Natural killer cell treated with Interleukin-12 subunit alpha and Interleukin-12 subunit beta and Interleukin-15 and Interleukin-18, amount 100 ng/mL, for 72 hours (primary cell): ENCODE data around the gene FLNB. TPM values are rescaled to one million over a fixed set of nuclear protein-coding genes. Genes with fewer than 3 reads are reported as not detected.

ENCODE experiments used
- ATAC-seq, 2 donors: fragments of 150-1000 bp; cut with Tn5 transposase in 1 of 2; sonication (Bioruptor Pico), chemical (Tn5 transposase) in 1 of 2; 2 replicates each; pipeline ENCODE4 v1.10.0; 2021
- DNase-seq: peaks from one replicate; pipeline ENCODE4 v3.0.0; 2022; ENCODE audit warnings: low spot score
- H3K27ac Mint-ChIP-seq, 2 donors: 1 replicate in 1 of 2; 2 replicates in 1 of 2; pipeline ENCODE4 v1.8.0; 2022; ENCODE audit warnings: mixed read lengths in 2 of 2, mild to moderate bottlenecking in 1 of 2, moderate library complexity in 1 of 2
- H3K27me3 Mint-ChIP-seq, 2 donors: 1 replicate in 1 of 2; 2 replicates in 1 of 2; pipeline ENCODE4 v1.8.0; 2022; ENCODE audit warnings: mixed read lengths in 2 of 2
- H3K36me3 Mint-ChIP-seq: one replicate; pipeline ENCODE4 v1.8.0; 2022; ENCODE audit warnings: mixed read lengths
- H3K4me1 Mint-ChIP-seq, 2 donors: 1 replicate in 1 of 2; 2 replicates in 1 of 2; pipeline ENCODE4 v1.8.0; 2022; ENCODE audit warnings: low read depth in 2 of 2, mixed read lengths in 2 of 2, mild to moderate bottlenecking in 1 of 2
- H3K4me3 Mint-ChIP-seq: one replicate; pipeline ENCODE4 v1.8.0; 2022; ENCODE audit warnings: mixed read lengths
- H3K9me3 Mint-ChIP-seq: 2 replicates; pipeline ENCODE4 v1.8.0; 2022; ENCODE audit warnings: mixed read lengths
- total RNA-seq, 2 donors: library from RNA; stranded (reverse); gene quantifications; one replicate each; pipeline ENCODE4 v1.2.3, GENCODE V29; 2022

FLNB gene
- total RNA-seq, 2 donors from 2014 or later, result 5.9 to 15.4 TPM

- Mint-ChIP-seq H3K4me3 (no peak overlapping the region), H3K36me3 (no peaks in the 10 kb centered on the region), H3K9me3 (no peaks in the 10 kb centered on the region), H3K27me3 (peaks cover 0 to 2% of the 10 kb centered on the region in 2 donors), H3K4me1 (no peaks in the 10 kb centered on the region), H3K27ac (no peak overlapping the region)
- no peak for DNase-seq
- ATAC-seq, result no peak
Observed at GRCh38 chr3:57971975-57972374, 36.2 kb upstream of the FLNB start.

GRCh38 chr3:57972531-57973111 is 35.6 kb upstream of the FLNB start:
- Mint-ChIP-seq H3K27me3 (peaks cover 0 to 2% of the 10 kb centered on the region in 2 donors), H3K9me3 (no peaks in the 10 kb centered on the region), H3K4me3 (no peak overlapping the region), H3K4me1 (no peaks in the 10 kb centered on the region), H3K36me3 (no peaks in the 10 kb centered on the region), H3K27ac (no peak overlapping the region)
- ATAC-seq, result no peak
- DNase-seq, result no peak

- H3K4me1 Mint-ChIP-seq, result no peaks in the 10 kb centered on the region
- H3K27ac Mint-ChIP-seq, result no peak overlapping the region
- H3K36me3 Mint-ChIP-seq, result no peaks in the 10 kb centered on the region
- H3K4me3 Mint-ChIP-seq, result no peak overlapping the region
- ATAC-seq (no peak), DNase-seq (no peak)
- H3K9me3 Mint-ChIP-seq, result no peaks in the 10 kb centered on the region
- H3K27me3 Mint-ChIP-seq, result peaks cover 0 to 2% of the 10 kb centered on the region in 2 donors
Observed at GRCh38 chr3:57973715-57974477, 34.3 kb upstream of the FLNB start.

GRCh38 chr3:57974796-57975388 is 33.3 kb upstream of the FLNB start:
- ATAC-seq (no peak), DNase-seq (no peak)
- Mint-ChIP-seq H3K9me3 (no peaks in the 10 kb centered on the region), H3K4me3 (no peak overlapping the region), H3K27me3 (peaks cover 0 to 2% of the 10 kb centered on the region in 2 donors), H3K4me1 (no peaks in the 10 kb centered on the region), H3K27ac (no peak overlapping the region), H3K36me3 (no peaks in the 10 kb centered on the region)

- H3K9me3 Mint-ChIP-seq, result no peaks in the 10 kb centered on the region
- H3K36me3 Mint-ChIP-seq, result no peaks in the 10 kb centered on the region
- ATAC-seq (no peak), DNase-seq (no peak)
- no peak overlapping the region for H3K27ac Mint-ChIP-seq
- no peaks in the 10 kb centered on the region for H3K27me3 Mint-ChIP-seq
- no peak overlapping the region for H3K4me3 Mint-ChIP-seq
- peaks cover 9 to 10% of the 10 kb centered on the region in 2 donors for H3K4me1 Mint-ChIP-seq
Observed at GRCh38 chr3:57977818-57978235, 30.4 kb upstream of the FLNB start.

GRCh38 chr3:57978316-57978715 is 29.9 kb upstream of the FLNB start:
- H3K36me3 Mint-ChIP-seq, result no peaks in the 10 kb centered on the region
- no peaks in the 10 kb centered on the region for H3K27me3 Mint-ChIP-seq
- peaks cover 12 to 15% of the 10 kb centered on the region in 2 donors for H3K4me1 Mint-ChIP-seq
- no peak overlapping the region for H3K27ac Mint-ChIP-seq
- ATAC-seq, result no peak
- no peaks in the 10 kb centered on the region for H3K9me3 Mint-ChIP-seq
- DNase-seq, result no peak
- no peak overlapping the region for H3K4me3 Mint-ChIP-seq

GRCh38 chr3:57980416-57980815 is 27.8 kb upstream of the FLNB start:
- Mint-ChIP-seq H3K9me3 (no peaks in the 10 kb centered on the region), H3K27ac (no peak overlapping the region), H3K4me3 (no peak overlapping the region), H3K36me3 (no peaks in the 10 kb centered on the region), H3K27me3 (no peaks in the 10 kb centered on the region), H3K4me1 (peaks cover 22 to 25% of the 10 kb centered on the region in 2 donors)
- ATAC-seq, result no peak
- DNase-seq, result no peak

- peaks cover 22 to 25% of the 10 kb centered on the region in 2 donors for H3K4me1 Mint-ChIP-seq
- no peaks in the 10 kb centered on the region for H3K36me3 Mint-ChIP-seq
- H3K4me3 Mint-ChIP-seq, result no peak overlapping the region
- no peaks in the 10 kb centered on the region for H3K27me3 Mint-ChIP-seq
- ATAC-seq, result no peak
- DNase-seq, result no peak
- no peak overlapping the region for H3K27ac Mint-ChIP-seq
- no peaks in the 10 kb centered on the region for H3K9me3 Mint-ChIP-seq
Observed at GRCh38 chr3:57981483-57982087, 26.6 kb upstream of the FLNB start.

GRCh38 chr3:57982561-57983243 is 25.5 kb upstream of the FLNB start:
- Mint-ChIP-seq H3K4me3 (no peak overlapping the region), H3K27me3 (no peaks in the 10 kb centered on the region), H3K27ac (peak overlapping the region; percentile 88), H3K36me3 (no peaks in the 10 kb centered on the region), H3K9me3 (no peaks in the 10 kb centered on the region), H3K4me1 (peaks cover 22 to 25% of the 10 kb centered on the region in 2 donors)
- DNase-seq (no peak), ATAC-seq (no peak)

GRCh38 chr3:57983734-57984518 is 24.3 kb upstream of the FLNB start:
- DNase-seq (no peak), ATAC-seq (peak; percentile 91 to 99)
- Mint-ChIP-seq H3K27me3 (no peaks in the 10 kb centered on the region), H3K36me3 (no peaks in the 10 kb centered on the region), H3K9me3 (no peaks in the 10 kb centered on the region), H3K27ac (peak overlapping the region; percentile 88), H3K4me3 (peak overlapping the region; percentile 67), H3K4me1 (peaks cover 22 to 25% of the 10 kb centered on the region in 2 donors)

- Mint-ChIP-seq H3K27me3 (no peaks in the 10 kb centered on the region), H3K36me3 (no peaks in the 10 kb centered on the region), H3K9me3 (no peaks in the 10 kb centered on the region), H3K27ac (peak overlapping the region; percentile 47 to 88), H3K4me3 (no peak overlapping the region), H3K4me1 (peaks cover 21 to 23% of the 10 kb centered on the region in 2 donors)
- DNase-seq, result no peak
- ATAC-seq, result no peak
Observed at GRCh38 chr3:57985176-57985983, 22.8 kb upstream of the FLNB start.

GRCh38 chr3:57985984-57986246 is 22.3 kb upstream of the FLNB start:
- Mint-ChIP-seq H3K36me3 (no peaks in the 10 kb centered on the region), H3K27me3 (no peaks in the 10 kb centered on the region), H3K27ac (no peak overlapping the region), H3K9me3 (no peaks in the 10 kb centered on the region), H3K4me1 (peaks cover 18 to 20% of the 10 kb centered on the region in 2 donors), H3K4me3 (no peak overlapping the region)
- DNase-seq (no peak), ATAC-seq (no peak)
